Right lung (tissue), 5 donors: ENCODE measurements around the gene ZNF546. TPM values are rescaled to one million over a fixed set of nuclear protein-coding genes. Genes with fewer than 3 reads are reported as not detected.
"Not testable (repeated sequence)": the region's sequence is repeated elsewhere in the genome, so short reads cannot be mapped to it uniquely, and the experiment has no call there.

Experiments
- DNase-seq, 2 donors: peaks; one replicate each; pipeline ENCODE4 v3.0.0-alpha.2; 2013
- polyA plus RNA-seq, 5 donors: library from polyadenylated mRNA; unstranded; fragments of 120-200 nt; gene quantifications; one replicate each; pipeline versions ENCODE4 v1.2.1 to v1.2.3, GENCODE V29; 2013; ENCODE audit warnings: inconsistent platforms in 1 of 5, low replicate concordance in 1 of 5; ENCODE audit not compliant: insufficient read length in 5 of 5, insufficient read depth in 1 of 5

ZNF546 gene
- polyA plus RNA-seq, 5 donors = 4.9 to 11.4 (median 8.2) TPM

GRCh38 chr19:39982883-39983282, 14.0 kb upstream of the ZNF546 start:
- DNase-seq = no peak

- DNase-seq = no peak
These were observed 13.1 kb upstream of the ZNF546 start for GRCh38 chr19:39983695-39984300.

- no peak for DNase-seq
These were observed 10.2 kb upstream of the ZNF546 start for GRCh38 chr19:39986643-39987042.

GRCh38 chr19:39987167-39987566, 9.7 kb upstream of the ZNF546 start:
- DNase-seq = no peak

GRCh38 chr19:39987596-39987995, 9.3 kb upstream of the ZNF546 start:
- DNase-seq = no peak

GRCh38 chr19:39993605-39994004, 3.3 kb upstream of the ZNF546 start:
- DNase-seq = no peak

- DNase-seq = no peak
These were observed 2.5 kb upstream of the ZNF546 start for GRCh38 chr19:39994361-39994760.

GRCh38 chr19:39995794-39996193, 1.1 kb upstream of the ZNF546 start:
- no peak for DNase-seq

- no peak for DNase-seq
These were observed 546 bp upstream of the ZNF546 start for GRCh38 chr19:39996218-39996810.

- no peak for DNase-seq
These were observed 867 bp downstream of the ZNF546 start for GRCh38 chr19:39997638-39998216.

GRCh38 chr19:39998501-39998900, 1.6 kb downstream of the ZNF546 start:
- no peak for DNase-seq

GRCh38 chr19:40005691-40006272, 8.9 kb downstream of the ZNF546 start:
- DNase-seq = no peak

GRCh38 chr19:40006273-40006691, 9.4 kb downstream of the ZNF546 start:
- no peak for DNase-seq

- DNase-seq = no peak
These were observed 12.8 kb downstream of the ZNF546 start for GRCh38 chr19:40009674-40010073.

- DNase-seq = no peak
These were observed 17.1 kb downstream of the ZNF546 start for GRCh38 chr19:40013991-40014390.

GRCh38 chr19:40023969-40024368, 27.1 kb downstream of the ZNF546 start:
- no peak for DNase-seq

- DNase-seq = no peak
These were observed 29.2 kb downstream of the ZNF546 start for GRCh38 chr19:40025938-40026596.

- no peak for DNase-seq
These were observed 29.7 kb downstream of the ZNF546 start for GRCh38 chr19:40026597-40026970.

- no peak for DNase-seq
These were observed 37.2 kb downstream of the ZNF546 start for GRCh38 chr19:40033989-40034560.

- DNase-seq = no peak
These were observed 39.1 kb downstream of the ZNF546 start for GRCh38 chr19:40035996-40036395.

- DNase-seq = not testable (repeated sequence)
These were observed 41.2 kb downstream of the ZNF546 start for GRCh38 chr19:40038047-40038446.

GRCh38 chr19:40041718-40042117, 44.9 kb downstream of the ZNF546 start:
- DNase-seq = not testable (repeated sequence)
